Amygdala (tissue), 56 donors: Measurements from ENCODE around the gene C20orf141.
A peak's percentile ranks its signal among the peaks of the same experiment; 100 is the strongest.

Experiments used
- DNase-seq, 56 donors: peaks; one replicate each; lab custom pipeline; 2025; lab: John Stamatoyannopoulos, UW

The C20orf141 gene

GRCh38 chr20:2840967-2841531 lies 26.3 kb downstream of the C20orf141 start:
- peak in 26 of 56 donors; percentile 18 to 72 (median 53) for DNase-seq

- DNase-seq = no peak
These were observed 30.8 kb downstream of the C20orf141 start for GRCh38 chr20:2845607-2846006.

- no peak for DNase-seq
These were observed 31.9 kb downstream of the C20orf141 start for GRCh38 chr20:2846698-2847097.

- no peak for DNase-seq
These were observed 33.0 kb downstream of the C20orf141 start for GRCh38 chr20:2847802-2848201.

GRCh38 chr20:2849529-2849928 lies 34.7 kb downstream of the C20orf141 start:
- no peak for DNase-seq

- no peak for DNase-seq
These were observed 36.3 kb downstream of the C20orf141 start for GRCh38 chr20:2851086-2851485.

GRCh38 chr20:2858591-2858990 lies 43.8 kb downstream of the C20orf141 start:
- DNase-seq = no peak

GRCh38 chr20:2859330-2860121 lies 44.7 kb downstream of the C20orf141 start:
- peak in 8 of 56 donors; percentile 12 to 36 (median 23) for DNase-seq

- no peak for DNase-seq
These were observed 49.8 kb downstream of the C20orf141 start for GRCh38 chr20:2864626-2865025.

- no peak for DNase-seq
These were observed 50.3 kb downstream of the C20orf141 start for GRCh38 chr20:2865101-2865500.
